ENCODE data around the gene PGAM5. TPM values are rescaled to one million over a fixed set of nuclear protein-coding genes. Genes with fewer than 3 reads are reported as not detected.

The PGAM5 gene
- total RNA-seq, 1 experiment from 2014 or later, result 112 TPM

GRCh38 chr12:132723764-132724140 is 13.1 kb downstream of the PGAM5 start:
- no peaks in the 10 kb centered on the region for H3K9me3 ChIP-seq (ENCODE audit: control insufficient read depth, low read depth, low read length)
- Mint-ChIP-seq H3K4me3 (no peak overlapping the region), H3K9me3 (peaks cover 1 to 2% of the 10 kb centered on the region in 2 experiments; a peak in 3 of 5 replicates), H3K27ac (peak overlapping the region in 2 of 3 experiments; percentile 52 to 79; a peak in 3 of 7 replicates), H3K36me3 (ENCODE audit: insufficient read depth in 1 of 3, low read depth in 3 of 3) (peaks cover 55 to 96% (median 77%) of the 10 kb centered on the region in 3 experiments), H3K4me1 (no peaks in the 10 kb centered on the region), H3K27me3 (ENCODE audit: low read depth) (no peaks in the 10 kb centered on the region; the same call in 1 of the 2 replicates)
- H3K14ac ChIP-seq (ENCODE audit: insufficient read depth, low read length), result no peak overlapping the region
- no peak overlapping the region for H2BK15ac ChIP-seq (ENCODE audit: low read depth, low read length)
- H2BK120ac ChIP-seq (ENCODE audit: low read depth, low read length, poor library complexity, severe bottlenecking), result no peak overlapping the region
- no peak overlapping the region for H2BK5ac ChIP-seq (ENCODE audit: insufficient read length, low read length)
- DNase-seq, result no peak
- no peak overlapping the region for H2BK12ac ChIP-seq (ENCODE audit: insufficient read length, low read depth, low read length)
- H3T11ph ChIP-seq (ENCODE audit: low read length), result no peak overlapping the region
- no peak overlapping the region for H4K5ac ChIP-seq (ENCODE audit: insufficient read length, low read depth, low read length)
- H4K8ac ChIP-seq (replicated peaks; ENCODE audit: insufficient read length, low read depth, low read length), result no peak overlapping the region
- H3K4ac ChIP-seq (ENCODE audit: low read depth, low read length), result no peak overlapping the region
- H4K91ac ChIP-seq (ENCODE audit: insufficient read length, low read depth, low read length), result no peak overlapping the region
- no peak overlapping the region for H2AFZ ChIP-seq (ENCODE audit: low read length)
- TF ChIP-seq CTCF (conservative IDR thresholded peaks at IDR 0.05), result no peak
- no peak overlapping the region for H2BK20ac ChIP-seq (ENCODE audit: low read depth, low read length, poor library complexity, severe bottlenecking)
- H2AK5ac ChIP-seq (ENCODE audit: insufficient read length, low read length), result no peak overlapping the region
- no peak overlapping the region for H3K56ac ChIP-seq (ENCODE audit: insufficient read length, low read depth, low read length)
- no peak overlapping the region for H3K9ac ChIP-seq (ENCODE audit: extremely low read depth, insufficient read length, low read length)
- H3K4me2 ChIP-seq (ENCODE audit: insufficient read depth, insufficient read length, low read length), result no peak overlapping the region
- H4K20me1 ChIP-seq (ENCODE audit: control insufficient read depth, insufficient read depth, insufficient read length), result no peaks in the 10 kb centered on the region
- H3K18ac ChIP-seq (ENCODE audit: insufficient read length, low read depth, low read length), result no peak overlapping the region
- no peaks in the 10 kb centered on the region for H3K27me3 ChIP-seq (ENCODE audit: insufficient read depth, low read length)
- no peaks in the 10 kb centered on the region for H3K79me2 ChIP-seq (ENCODE audit: insufficient read depth, low read length)
- H3K79me1 ChIP-seq (ENCODE audit: insufficient read depth, low read depth, low read length, poor library complexity, severe bottlenecking), result no peaks in the 10 kb centered on the region
- no CpG with 5 or more reads among the region's 2 CpGs for WGBS (ENCODE audit: extremely low coverage, insufficient read length, low lambda C conversion rate)
- no peak overlapping the region for H3K27ac ChIP-seq (ENCODE audit: insufficient read length, low read depth, low read length)
- no peaks in the 10 kb centered on the region for H3K23me2 ChIP-seq (ENCODE audit: insufficient read length, low read depth, low read length, poor library complexity, severe bottlenecking)
- no peak overlapping the region for H3K23ac ChIP-seq (ENCODE audit: insufficient read length, low read depth, low read length)
- no peaks in the 10 kb centered on the region for H3K4me1 ChIP-seq (ENCODE audit: insufficient read depth, low read length)

Data from H9 (cell line).